ENCODE measurements around the gene SYPL2.

Gene SYPL2

DNA sequence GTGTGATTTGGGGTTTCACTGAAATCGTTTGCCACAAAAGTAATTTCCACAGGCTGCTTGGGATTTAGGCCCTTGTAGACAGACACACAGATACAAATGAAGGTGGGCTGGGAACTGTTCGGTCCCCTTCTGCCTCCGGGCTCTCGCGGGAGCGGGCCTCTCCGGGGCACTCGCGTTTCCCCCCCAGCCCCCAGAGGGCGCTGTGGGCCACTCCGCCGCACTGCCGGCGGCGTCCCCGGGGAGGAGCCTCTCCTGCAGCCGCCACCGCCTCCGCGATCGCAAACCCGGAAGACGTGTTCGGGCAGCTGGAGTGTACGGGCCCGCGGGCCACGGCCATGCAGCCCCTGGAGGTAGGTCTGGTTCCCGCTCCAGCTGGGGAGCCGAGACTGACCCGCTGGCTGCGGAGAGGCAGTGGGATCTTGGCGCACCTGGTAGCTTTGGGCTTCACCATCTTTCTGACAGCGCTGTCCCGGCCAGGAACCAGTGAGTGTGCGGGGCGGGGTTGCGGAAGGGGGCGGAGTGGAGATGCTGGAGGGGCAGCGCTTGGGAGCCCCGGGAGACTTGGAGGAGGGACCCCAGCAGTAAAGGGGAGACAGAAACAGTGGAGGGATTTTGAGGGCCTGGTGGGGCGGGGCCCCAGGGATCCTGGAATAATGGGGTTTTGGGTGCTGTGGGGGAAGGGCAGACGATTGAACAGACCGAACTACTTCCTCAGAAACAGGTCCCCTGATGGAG lies 27.6 kb downstream of the SYPL2 start, which contains the start of gene CYB561D1:
Gene CYB561D1, plus strand, starts transcription at position 290 of the 735 bp plus-strand sequence. Its CDS starts 46 bp downstream, at position 336.
- peak; percentile 71 for DNase-seq

DNA sequence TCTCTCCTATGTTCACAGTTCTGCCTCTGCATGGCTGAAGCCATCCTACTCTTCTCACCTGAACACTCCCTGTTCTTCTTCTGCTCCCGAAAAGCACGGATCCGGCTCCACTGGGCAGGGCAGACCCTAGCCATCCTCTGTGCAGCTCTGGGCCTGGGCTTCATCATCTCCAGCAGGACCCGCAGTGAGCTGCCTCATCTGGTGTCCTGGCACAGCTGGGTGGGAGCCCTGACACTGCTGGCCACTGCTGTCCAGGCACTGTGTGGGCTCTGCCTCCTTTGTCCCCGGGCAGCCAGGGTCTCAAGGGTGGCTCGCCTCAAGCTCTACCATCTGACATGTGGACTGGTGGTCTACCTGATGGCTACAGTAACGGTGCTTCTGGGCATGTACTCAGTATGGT lies 29.4 kb downstream of the SYPL2 start:
- no peak for DNase-seq

DNA sequence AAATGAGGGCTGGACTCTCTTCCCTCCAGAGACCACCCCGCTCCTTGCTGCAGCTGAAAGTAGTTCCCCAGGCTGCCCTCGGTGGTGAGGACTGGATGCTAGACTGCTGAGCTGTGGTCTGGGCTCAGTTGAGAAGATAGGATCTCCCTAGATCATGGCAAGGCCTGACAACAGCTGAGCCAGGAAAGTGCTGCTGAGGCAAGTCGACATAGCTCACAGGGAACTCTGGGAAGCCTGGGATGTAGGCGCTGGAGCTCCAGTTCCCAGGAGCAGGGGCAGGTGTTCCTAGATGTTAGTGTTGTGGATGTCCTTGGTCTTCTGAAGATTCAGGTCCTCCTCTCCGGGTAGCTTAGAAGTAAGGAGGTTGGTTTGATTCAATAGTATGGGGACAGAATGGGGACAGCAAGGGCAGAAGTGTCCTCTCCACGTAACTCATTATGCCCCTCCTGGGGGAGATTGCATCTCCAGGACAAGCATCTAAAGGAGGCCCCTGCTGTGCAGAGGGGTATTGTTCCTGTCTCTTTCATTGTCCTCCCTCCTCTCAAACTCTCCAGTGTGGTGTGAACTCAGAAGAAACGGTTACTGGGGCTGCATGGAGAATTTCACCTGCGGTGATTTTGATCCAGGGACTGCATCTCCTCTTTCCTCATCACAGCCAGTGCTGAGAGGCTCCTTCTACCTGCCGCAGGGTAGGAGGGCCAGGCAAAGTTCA lies 31.3 kb downstream of the SYPL2 start:
- no peak for DNase-seq

DNA sequence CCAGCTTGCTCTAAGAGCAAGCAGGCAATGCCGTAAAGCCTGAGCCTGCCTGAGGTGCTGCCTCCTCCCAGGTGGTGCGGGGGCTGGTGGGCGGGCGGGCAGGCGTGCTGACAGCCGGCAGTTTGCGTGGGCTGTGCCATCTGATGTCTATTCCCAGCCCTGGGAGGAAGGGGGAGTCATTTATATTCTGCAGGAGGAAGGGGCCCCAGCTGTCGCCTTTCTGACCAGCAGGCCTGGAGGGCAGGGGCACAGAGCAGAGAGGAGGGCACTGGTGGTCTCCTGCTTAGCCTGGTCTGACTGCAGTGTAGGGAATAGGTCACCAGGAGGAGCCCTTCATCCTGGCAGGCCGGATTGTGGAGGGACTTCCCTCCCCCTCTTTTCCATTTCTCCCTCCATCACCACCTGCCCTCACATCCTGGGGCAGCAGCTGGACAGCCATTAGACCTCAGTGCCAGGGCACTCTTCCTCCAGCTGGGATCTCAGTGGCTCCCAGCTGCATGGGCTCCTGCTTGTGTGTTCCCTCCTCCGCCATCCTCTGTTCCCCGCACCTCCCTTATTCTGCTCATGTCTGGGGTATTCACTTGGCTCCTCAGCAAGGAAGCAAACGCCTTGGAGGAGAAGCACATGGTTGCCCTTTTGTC lies 31.9 kb downstream of the SYPL2 start:
- peak; percentile 46 for DNase-seq

DNA sequence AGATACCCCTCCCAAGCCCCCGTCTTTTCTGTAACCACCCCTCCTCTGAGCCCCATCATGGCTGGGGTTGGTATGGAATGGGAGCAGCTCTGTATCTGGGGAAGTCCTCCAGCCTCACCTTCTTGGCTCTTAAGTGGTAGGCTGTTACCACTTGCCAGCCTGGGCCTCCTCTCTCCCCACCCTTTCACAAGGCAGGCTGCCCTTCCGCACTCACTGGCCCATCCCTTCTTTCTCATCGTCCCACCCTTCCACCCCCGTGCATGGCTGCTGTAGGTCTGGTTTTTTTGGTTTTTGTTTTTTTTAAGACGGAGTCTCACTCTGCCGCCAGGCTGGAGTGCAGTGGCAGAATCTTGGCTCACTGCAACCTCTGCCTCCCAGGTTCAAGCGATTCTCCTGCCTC lies 32.7 kb downstream of the SYPL2 start:
- DNase-seq: no peak

DNA sequence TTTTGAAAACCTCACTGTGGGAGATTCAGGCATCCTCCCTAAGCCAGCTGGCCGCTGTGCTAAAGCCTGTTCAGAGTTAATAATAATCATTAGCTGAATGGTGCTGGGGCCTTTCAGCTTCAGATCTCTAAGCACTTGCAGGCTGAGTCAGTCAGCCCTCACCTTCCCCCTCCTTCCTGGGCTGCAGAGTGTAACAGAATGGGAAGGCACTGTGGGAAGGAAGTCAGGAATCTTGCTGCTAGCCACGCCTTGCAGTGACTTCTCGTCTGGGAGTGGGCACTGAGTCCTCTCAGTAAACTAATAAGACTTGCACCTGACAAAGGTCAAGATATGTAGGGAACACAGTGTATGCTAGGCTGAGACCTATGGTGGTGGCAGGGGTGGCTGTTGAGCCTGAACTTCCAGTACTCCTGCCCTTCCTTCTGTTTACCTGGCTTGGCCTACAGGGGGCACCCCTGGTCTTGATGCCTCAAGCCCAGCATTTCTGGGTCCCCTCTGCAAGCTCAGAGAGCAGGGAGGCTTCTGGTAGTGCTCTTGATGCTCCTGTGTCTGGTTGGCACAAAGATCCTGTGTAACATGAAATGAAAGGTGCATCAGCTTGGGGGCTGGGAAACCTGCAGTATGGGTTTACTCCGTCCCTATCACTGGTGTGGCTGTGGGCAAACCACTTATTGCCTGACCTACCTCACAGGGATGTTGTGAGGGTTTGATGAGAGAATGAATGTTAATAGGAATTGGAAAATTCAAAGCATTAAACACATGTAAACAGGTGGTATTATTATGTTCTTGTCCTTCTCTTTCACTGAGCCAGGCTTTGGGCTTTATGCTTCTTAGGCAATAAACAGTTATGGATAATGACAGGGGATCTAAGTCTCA lies 33.6 kb downstream of the SYPL2 start:
- no peak for DNase-seq

DNA sequence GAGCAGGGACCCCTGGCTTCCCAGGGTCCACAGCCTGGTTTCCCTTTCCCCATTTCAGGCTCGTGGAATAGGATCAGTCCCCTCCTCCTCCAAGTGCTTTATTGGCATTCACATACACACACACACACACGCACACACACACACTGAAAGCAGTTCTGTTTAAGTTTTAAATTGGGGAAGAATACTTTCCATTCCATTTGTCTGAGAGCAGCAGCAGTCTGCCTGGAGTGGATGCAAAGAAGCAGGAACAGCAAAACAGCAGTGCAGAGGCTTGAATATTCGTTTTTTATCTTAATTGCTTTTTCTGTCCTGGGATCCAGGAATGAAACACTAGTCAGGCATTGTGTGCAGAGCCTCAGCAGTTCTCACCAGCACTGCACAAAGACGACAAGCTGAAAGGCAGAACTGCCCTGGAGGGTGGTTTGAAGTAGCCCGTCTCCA lies 34.6 kb downstream of the SYPL2 start:
- DNase-seq: no peak

DNA sequence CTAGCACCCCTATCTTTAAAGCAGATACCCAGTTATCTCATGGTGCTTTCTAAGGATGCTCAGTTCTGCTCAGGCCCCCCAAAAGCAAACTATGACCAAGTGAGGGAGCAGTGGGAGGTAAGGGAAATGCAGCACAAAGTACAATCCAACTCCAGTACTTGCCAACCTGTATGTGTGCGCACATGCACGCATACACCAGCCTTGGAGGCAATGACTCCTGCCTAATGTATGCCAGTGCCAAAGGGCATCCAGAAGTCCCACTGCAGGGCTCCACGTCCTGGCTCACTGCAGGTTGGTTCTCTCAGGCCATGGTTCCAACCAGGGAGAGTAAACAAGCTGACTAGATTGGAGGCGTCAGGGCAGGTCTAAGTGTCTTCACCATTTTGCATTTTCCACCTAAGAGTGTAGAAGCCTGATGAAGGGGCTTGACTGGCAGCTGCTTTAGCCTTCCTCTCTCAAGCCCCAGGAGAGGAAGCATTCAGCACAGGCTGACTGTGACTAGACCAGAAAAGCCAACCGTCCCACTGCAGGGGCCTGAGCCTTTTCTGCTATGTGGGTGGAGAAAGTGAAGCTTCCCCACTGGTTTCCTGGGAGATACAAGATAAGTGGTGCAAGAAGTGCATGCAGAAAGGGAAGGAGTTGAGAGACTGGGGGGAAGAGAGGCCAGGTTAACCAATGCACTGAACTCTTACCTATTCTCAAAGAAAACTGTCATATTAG lies 35.5 kb downstream of the SYPL2 start:
- no peak for DNase-seq

DNA sequence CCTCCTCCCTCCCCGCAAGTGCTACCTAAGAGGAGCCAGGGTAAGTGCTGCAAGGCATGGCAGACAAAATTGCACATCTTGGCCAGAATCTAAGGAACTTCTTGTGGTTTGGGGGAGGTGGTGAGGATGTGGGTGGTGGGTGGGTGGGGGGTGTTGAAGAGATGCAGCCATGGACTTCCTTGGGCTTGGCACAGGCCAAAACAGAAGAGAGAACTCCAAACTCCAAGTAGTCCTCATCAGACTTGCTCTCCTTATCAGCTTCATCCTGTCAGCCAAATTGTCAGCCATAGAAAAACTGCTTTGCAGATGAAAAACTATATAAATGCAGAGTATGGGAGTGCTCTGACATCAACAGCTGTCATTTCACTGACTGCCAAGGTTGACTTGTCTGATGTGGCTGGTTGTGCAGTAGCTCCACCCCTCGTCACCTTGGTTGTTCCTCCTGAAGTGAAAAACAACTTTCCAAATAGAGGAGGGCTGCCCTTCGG lies 36.1 kb downstream of the SYPL2 start:
- no peak for DNase-seq

DNA sequence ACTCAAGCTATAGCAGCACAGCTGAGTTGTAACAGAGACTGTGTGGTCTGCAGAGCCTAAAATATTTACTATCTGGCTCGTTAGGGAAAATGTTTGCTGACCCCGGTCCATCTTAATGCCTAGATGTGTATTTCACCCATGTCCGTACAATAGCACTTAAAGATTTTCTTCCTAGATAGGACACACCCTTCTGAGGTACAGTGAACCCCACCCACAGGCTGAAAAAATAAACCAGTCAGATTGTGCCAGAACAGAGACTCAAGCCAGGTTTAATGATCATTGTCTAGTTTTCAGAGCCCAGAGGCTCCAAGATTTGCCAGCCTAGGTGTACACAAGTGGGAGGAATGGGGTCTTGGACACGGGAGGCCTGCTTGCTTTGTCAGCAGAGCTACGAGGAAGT lies 37.6 kb downstream of the SYPL2 start:
- DNase-seq: no peak

DNA sequence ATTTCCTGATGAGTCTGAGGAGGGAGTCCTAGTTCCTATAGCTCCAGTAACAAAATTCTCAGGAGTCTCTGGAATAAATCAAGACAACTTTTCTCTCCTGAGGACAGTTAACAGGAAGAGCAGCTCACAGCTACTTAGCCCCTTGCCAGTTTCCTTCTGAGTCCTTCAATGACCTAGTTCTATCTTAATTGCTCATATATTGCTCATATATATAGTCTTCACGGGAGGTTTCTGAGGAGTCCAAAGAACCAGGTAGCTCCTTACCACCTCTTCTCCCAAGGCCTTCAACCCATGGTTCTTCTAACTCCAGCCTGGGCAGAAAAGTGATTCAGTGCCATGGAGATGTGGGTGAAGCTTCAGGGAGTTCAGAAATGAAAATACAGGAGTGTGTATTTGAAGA lies 38.6 kb downstream of the SYPL2 start:
- no peak for DNase-seq

DNA sequence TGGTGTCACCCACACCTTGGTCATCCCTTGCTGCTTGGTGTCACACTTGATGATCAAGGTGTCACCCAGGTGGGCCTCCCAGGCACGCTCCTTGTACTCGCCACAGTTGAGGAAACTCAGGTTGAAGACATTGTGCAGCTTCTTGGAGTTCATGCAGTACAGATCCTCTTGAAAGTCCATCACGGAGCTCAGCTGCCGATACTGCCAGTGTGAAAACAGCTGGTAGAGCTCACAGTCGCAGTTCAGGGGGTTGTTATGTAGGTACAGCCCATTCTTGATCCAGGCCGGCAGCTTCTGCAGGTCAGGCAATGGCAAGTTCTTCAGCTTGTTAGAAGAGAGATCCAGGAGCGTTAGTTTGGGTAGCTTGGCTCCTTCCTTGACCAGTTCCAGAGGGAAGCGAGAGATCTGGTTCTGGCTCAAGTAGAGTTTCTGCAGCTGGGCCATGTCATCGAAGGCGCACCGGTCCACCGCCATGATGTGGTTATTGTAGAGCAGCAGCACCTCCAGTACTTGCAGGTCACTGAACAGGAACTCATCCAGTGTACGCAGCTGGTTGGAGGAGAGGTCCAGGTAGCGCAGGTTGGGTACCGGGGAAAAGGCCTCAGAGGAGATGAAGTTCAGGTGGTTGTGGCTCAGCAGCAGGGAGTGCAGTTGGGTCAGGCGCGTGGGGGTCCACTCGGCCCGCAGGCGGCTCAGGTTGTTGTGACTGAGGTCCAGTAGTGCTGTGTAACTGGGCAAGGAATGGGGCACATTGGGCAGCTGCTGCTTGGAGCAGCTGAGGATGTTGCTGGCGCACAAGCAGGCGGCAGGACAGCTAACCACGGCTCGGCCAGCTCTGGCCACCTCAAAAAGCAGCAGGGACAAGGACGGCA lies 41.9 kb downstream of the SYPL2 start:
- DNase-seq: no peak

DNA sequence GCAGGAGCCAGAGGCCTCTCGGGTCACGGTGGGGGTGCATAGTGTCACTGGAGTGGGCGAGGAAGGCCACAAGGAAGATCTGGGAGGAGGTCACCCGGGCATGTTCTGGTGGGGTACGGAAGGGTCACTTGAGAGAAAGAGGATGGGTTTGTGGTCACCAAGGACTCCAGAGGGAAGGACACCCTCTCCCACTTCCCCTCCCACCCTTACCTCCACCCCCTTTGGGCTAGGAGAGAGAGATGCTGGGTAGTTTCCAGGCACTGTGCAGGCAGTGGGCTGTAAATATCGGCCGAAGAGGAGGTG lies 42.5 kb downstream of the SYPL2 start:
- no peak for DNase-seq

DNA sequence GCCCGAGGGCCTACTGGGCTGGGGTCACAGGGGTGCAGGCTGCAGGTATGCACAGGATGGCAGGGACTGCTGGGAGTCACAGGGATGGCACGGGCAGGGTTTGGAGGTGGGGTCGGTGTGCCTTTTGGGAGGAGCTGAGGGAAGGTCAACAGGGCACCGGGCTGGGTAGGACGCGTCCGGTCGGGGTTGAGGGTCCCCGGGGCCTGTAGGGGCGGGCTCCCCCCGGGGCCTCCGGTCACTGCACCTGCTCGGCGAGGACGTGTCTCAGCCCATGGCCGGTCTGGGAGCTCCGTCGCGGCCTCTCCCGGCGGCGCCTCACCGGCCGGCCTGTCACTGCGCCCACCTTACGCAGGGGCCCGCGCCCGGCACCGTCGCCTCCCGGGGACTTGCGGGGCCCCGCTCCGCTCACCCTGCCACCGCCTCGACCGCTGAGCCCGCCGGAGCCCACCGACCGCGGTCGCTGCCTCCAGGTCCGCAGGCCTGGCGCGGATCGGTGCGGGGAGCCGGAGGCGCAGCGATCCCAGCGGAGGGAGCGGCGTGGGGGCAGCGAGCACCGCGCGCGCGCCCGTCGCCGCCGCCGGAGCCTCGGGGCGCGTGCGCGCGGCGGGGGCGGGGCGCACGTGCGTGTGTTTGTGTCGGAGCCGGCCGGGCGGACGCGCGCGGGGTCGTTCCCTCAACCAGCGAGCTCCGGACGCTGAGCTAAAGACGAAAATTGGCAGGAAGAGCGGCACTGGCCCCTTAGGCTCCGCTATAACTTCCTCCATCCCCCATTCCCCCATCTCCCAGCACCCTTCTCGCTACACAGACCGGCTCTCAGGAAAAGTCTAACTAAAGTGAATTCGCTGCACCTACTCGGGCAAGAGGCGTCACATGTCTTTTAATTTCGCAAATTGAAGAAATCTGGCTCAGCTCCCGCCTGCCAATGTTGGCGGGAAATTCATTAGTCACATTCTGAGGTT lies 43.1 kb downstream of the SYPL2 start, which contains the start of gene AMIGO1:
Gene AMIGO1, minus strand, starts transcription at position 552 of the 959 bp plus-strand sequence. CDS start 815 bp downstream, outside the sequence.
- peak; percentile 45 for DNase-seq

DNA sequence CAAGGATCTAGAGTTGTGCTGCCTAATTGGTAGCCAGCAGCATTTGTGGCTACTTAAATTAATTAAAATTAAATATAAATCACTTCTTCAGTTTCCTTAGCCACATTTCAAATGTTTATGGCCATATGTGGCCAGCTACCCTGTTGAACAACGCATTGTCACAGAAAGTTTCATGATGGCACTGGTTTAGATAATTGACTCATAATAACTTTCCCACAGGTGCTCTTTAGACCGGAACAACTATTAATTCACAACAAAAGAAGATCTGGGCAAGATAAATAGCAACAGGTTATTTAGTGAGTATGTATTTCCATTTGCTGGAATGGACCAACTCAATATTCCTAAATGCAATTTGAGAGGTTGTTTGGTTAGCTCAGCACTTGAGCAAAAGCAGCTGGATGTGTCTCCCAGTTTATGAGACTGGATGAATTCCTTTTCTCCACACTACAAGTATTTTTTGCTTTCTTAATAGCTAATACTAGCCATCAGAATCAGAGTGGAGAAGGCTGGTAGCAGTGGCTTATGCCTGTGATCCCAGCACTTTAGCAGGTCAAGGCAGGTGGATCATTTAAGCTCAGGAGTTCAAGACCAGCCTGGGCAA lies 46.9 kb downstream of the SYPL2 start:
- DNase-seq: no peak

DNA sequence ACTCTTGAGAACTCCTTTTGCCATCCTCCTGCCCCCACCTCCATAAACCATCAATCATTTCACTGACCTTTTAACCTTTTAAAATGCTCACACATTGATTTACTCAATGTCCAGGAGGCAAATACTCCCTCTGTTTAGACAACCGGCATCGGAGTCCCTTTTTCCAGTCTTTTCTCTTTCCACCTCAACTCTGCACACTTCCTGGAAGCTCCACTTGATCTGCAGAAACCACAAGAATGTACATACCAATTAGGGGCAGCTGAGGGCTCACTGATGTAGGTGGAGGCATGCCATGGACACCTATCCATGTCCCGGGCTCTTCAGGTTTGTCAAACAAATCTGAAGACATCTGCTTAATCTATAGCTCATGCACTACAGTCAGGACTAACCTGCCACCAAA lies 48.5 kb downstream of the SYPL2 start:
- DNase-seq: no peak

DNA sequence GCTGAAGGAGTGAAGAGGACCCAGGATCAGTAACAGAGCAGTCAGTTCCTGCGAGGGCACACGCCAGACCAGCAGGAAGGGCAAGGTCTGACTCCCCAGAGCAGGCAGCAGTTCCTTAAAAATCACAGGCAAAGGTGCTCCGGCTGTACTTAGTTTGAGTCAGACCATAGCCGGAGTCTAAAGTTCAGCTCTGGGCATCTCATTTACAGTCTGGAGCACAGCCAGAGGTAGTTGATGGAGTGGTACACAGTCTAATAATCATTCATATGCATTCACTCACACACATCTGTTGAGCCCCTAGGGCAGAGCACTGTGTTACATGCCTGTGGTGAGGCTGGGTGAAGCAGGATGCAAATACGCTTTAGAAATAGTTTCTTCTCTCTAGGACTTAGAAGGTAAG lies 50.5 kb downstream of the SYPL2 start:
- DNase-seq: no peak

DNA sequence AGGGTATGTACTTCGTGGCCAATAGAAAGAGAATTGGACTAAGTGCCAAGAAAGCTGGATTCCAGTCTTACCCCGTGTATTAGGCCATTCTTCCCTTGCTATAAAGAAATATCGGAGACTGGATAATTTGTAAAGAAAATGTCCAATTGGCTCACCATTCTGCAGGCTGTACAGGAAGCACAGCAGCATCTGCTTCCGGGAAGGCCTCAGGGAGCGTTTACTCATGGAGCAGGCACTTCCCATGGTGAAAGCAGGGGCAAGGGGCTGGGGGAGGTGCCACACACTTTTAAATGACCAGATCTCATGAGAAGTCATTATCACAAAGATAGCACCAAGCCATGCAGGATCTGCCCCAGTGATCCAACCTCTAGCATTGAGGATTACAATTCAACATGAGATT lies 51.0 kb downstream of the SYPL2 start:
- no peak for DNase-seq

Measured in NCI-H1092 (cell line).